ENCODE data around the gene LSMEM2.

Gene LSMEM2

DNA sequence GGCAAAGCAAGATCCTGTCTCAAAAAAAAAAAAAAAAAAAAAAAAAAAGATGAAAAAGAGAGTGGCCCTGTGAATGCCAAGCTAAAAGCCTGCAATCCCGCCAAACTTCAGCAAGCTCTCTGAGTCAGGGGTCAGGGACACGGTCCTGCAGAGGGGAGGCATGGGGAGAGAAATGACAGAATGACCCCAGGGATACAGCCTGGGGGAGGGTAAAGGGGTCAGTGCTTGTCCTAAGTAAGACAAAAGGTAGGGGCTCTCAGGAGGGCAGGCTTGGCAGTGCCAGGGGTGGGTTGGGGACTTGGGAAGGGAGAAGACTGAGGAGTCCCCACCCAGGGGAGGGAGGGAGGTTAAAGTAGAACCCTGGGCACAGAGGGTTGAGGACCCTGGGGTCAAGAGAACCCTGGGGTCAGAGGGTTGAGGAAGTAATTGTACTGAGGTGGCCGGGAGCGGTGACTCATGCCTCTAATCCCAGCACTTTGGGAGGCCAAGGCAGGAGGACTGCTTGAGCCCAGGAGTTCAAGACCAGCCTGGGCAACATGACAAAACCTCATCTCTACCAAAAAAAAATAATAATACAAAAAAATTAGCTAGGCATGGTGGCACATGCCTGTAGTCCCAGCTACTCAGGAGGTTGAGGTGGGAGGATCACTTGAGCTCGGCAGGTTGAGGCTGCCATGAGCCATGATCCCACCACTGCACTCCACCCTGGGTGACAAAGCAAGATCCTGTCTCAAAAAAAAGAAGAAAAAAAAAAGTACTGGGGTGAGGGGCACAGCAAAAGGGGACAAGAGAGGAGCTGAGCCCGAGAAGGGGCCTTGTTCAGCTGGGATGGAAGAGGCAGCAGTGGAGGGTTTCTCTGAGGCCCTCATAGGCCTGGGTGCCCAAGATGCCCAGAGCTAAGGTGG is 15.2 kb upstream of the LSMEM2 start:
- peak overlapping the region; percentile 31 to 55 for H3K27ac Mint-ChIP-seq
- DNase-seq, result no peak
- H3K36me3 Mint-ChIP-seq (ENCODE audit: insufficient read depth), result peaks cover 36% of the 10 kb centered on the region
- H3K4me1 Mint-ChIP-seq (ENCODE audit: low read depth in 2 of 2), result peaks cover 5 to 8% of the 10 kb centered on the region in 2 donors
- no peaks in the 10 kb centered on the region for H3K27me3 Mint-ChIP-seq
- no peaks in the 10 kb centered on the region for H3K9me3 Mint-ChIP-seq
- no peak overlapping the region for H3K4me3 Mint-ChIP-seq
- no peak for ATAC-seq (replicated peaks)

GRCh38 chr3:50264383-50264963 is 14.4 kb upstream of the LSMEM2 start:
- H3K36me3 Mint-ChIP-seq (ENCODE audit: insufficient read depth), result peaks cover 29% of the 10 kb centered on the region
- no peak for DNase-seq

GRCh38 chr3:50264964-50265485 is 13.9 kb upstream of the LSMEM2 start:
- ATAC-seq (replicated peaks) (no peak), DNase-seq (no peak)
- H3K9me3 Mint-ChIP-seq, result no peaks in the 10 kb centered on the region
- H3K27ac Mint-ChIP-seq, result no peak overlapping the region
- H3K4me1 Mint-ChIP-seq (ENCODE audit: low read depth in 2 of 2), result peaks cover 0 to 2% of the 10 kb centered on the region in 2 donors
- H3K4me3 Mint-ChIP-seq, result no peak overlapping the region
- peaks cover 24% of the 10 kb centered on the region for H3K36me3 Mint-ChIP-seq (ENCODE audit: insufficient read depth)
- H3K27me3 Mint-ChIP-seq, result no peaks in the 10 kb centered on the region

More at GRCh38 chr3:50264383-50264963, 14.4 kb upstream of the LSMEM2 start:
- no peak for ATAC-seq (replicated peaks)
- Mint-ChIP-seq H3K27me3 (no peaks in the 10 kb centered on the region), H3K27ac (peak overlapping the region; percentile 31 to 55), H3K4me3 (no peak overlapping the region), H3K4me1 (ENCODE audit: low read depth in 2 of 2) (peaks cover 4 to 5% of the 10 kb centered on the region in 2 donors), H3K9me3 (no peaks in the 10 kb centered on the region)

- DNase-seq, result no peak
- no peak for ATAC-seq (replicated peaks)
- Mint-ChIP-seq H3K27ac (peak overlapping the region in 1 of 2 donors; percentile 75), H3K4me3 (no peak overlapping the region), H3K36me3 (ENCODE audit: insufficient read depth) (peaks cover 22% of the 10 kb centered on the region), H3K4me1 (ENCODE audit: low read depth in 2 of 2) (peaks cover 0 to 2% of the 10 kb centered on the region in 2 donors), H3K27me3 (no peaks in the 10 kb centered on the region), H3K9me3 (no peaks in the 10 kb centered on the region)
Measured at GRCh38 chr3:50265571-50265970, 13.3 kb upstream of the LSMEM2 start.

DNA sequence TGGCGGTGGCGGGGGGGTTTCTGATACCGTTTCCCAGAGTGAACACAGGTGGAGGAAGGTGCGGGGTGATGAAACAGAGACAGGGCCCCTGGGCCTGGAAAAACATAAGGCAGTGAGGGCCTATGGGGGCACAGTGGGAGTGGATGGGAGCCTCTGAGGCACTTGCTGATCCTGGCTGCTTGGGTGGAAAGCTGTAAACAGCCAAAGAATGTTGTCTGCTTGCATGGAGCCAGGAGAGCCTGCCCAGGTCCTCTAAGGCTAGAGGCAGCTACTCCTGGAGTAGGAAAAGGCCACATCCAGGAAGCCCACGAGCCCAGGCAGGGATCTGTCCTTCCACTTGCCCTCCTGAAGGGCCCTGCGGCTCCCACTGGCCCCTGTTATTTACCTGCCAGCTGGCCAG is 12.9 kb upstream of the LSMEM2 start:
- Mint-ChIP-seq H3K36me3 (ENCODE audit: insufficient read depth) (peaks cover 18% of the 10 kb centered on the region), H3K4me3 (no peak overlapping the region), H3K9me3 (no peaks in the 10 kb centered on the region), H3K27me3 (no peaks in the 10 kb centered on the region), H3K4me1 (ENCODE audit: low read depth in 2 of 2) (peaks cover 0 to 2% of the 10 kb centered on the region in 2 donors), H3K27ac (peak overlapping the region in 1 of 2 donors; percentile 75)
- DNase-seq (no peak), ATAC-seq (replicated peaks) (no peak)

DNA sequence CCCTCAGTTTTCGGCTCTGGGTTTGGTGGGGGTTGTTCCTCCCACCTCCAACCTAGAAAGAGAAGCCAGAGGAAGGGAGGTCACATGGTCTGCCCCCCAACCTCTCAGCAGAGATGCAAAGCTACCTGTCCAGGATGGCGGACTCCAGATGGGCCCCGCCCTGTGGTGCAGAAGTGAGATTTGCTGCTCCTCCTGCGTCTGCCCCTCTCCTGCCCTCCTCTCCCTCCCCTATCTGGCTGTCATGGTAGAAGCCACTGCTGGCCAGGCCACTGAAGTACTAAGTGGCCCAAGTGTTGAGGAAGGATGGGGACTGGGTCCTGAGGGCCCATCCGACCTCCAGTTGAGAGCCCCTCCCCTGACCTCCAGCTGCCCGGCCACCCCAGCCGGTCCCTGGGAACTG is 12.1 kb upstream of the LSMEM2 start:
- no peak for ATAC-seq (replicated peaks)
- H3K27ac Mint-ChIP-seq, result no peak overlapping the region
- no peaks in the 10 kb centered on the region for H3K9me3 Mint-ChIP-seq
- no peak overlapping the region for H3K4me3 Mint-ChIP-seq
- H3K36me3 Mint-ChIP-seq (ENCODE audit: insufficient read depth), result peaks cover 17% of the 10 kb centered on the region
- DNase-seq, result no peak
- peaks cover 0 to 3% of the 10 kb centered on the region in 2 donors for H3K4me1 Mint-ChIP-seq (ENCODE audit: low read depth in 2 of 2)
- H3K27me3 Mint-ChIP-seq, result no peaks in the 10 kb centered on the region

- DNase-seq (no peak), ATAC-seq (replicated peaks) (no peak)
- Mint-ChIP-seq H3K4me3 (no peak overlapping the region), H3K27me3 (no peaks in the 10 kb centered on the region), H3K9me3 (no peaks in the 10 kb centered on the region), H3K27ac (no peak overlapping the region), H3K4me1 (ENCODE audit: low read depth in 2 of 2) (peaks cover 0 to 4% of the 10 kb centered on the region in 2 donors), H3K36me3 (ENCODE audit: insufficient read depth) (peaks cover 20% of the 10 kb centered on the region)
Measured at GRCh38 chr3:50267280-50267913, 11.5 kb upstream of the LSMEM2 start.

- Mint-ChIP-seq H3K36me3 (ENCODE audit: insufficient read depth) (peaks cover 25% of the 10 kb centered on the region), H3K4me3 (no peak overlapping the region), H3K9me3 (no peaks in the 10 kb centered on the region), H3K27ac (no peak overlapping the region), H3K27me3 (peaks cover 5 to 7% of the 10 kb centered on the region in 2 donors), H3K4me1 (ENCODE audit: low read depth in 2 of 2) (peaks cover 4 to 8% of the 10 kb centered on the region in 2 donors)
- ATAC-seq (replicated peaks), result no peak
- no peak for DNase-seq
Measured at GRCh38 chr3:50268276-50268675, 10.6 kb upstream of the LSMEM2 start.

GRCh38 chr3:50268703-50269451 is 10.0 kb upstream of the LSMEM2 start, which contains the start of gene SEMA3B:
Gene SEMA3B, plus strand, starts transcription at chr3:50269147. Its CDS starts 94 bp downstream, at chr3:50269241.
- Mint-ChIP-seq H3K27me3 (peaks cover 7 to 13% of the 10 kb centered on the region in 2 donors), H3K4me1 (ENCODE audit: low read depth in 2 of 2) (peaks cover 5 to 8% of the 10 kb centered on the region in 2 donors), H3K9me3 (no peaks in the 10 kb centered on the region)

DNA sequence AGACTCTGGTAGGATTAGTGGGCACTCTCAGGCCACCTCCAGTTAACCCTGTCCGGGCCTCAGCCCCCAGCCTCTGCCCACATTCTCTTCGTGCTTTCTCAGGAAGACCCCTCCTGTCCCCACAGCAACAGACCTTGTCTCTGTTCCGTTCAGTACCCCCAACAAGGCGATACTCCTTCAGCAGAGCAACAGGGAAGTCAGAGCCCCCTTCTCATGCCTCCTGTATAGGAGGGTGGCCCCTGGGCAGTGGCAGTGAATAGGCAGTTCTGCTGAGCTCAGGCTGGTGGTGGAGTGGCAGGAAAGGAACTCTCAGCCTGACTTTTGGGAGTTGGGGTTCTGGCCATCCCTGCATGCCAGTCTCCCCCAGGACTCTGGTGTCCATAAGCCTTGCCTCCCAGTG is 9.4 kb upstream of the LSMEM2 start:
- H3K4me1 Mint-ChIP-seq (ENCODE audit: low read depth in 2 of 2), result peaks cover 10 to 12% of the 10 kb centered on the region in 2 donors

More at GRCh38 chr3:50268703-50269451, 10.0 kb upstream of the LSMEM2 start, which contains the start of gene SEMA3B:
- DNase-seq (no peak), ATAC-seq (replicated peaks) (no peak)
- H3K27ac Mint-ChIP-seq, result no peak within 1 kb of the TSS
- peaks cover 20% of the 10 kb centered on the region for H3K36me3 Mint-ChIP-seq (ENCODE audit: insufficient read depth)
- no peak within 1 kb of the TSS for H3K4me3 Mint-ChIP-seq

GRCh38 chr3:50269977-50270413 is 8.9 kb upstream of the LSMEM2 start:
- ATAC-seq (replicated peaks) (no peak), DNase-seq (no peak)
- Mint-ChIP-seq H3K4me1 (ENCODE audit: low read depth in 2 of 2) (peaks cover 12 to 16% of the 10 kb centered on the region in 2 donors), H3K27me3 (peaks cover 17 to 24% of the 10 kb centered on the region in 2 donors), H3K36me3 (ENCODE audit: insufficient read depth) (peaks cover 19% of the 10 kb centered on the region), H3K9me3 (no peaks in the 10 kb centered on the region), H3K27ac (no peak overlapping the region), H3K4me3 (no peak overlapping the region)

More for the DNA sequence above, 9.4 kb upstream of the LSMEM2 start:
- no peak for ATAC-seq (replicated peaks)
- Mint-ChIP-seq H3K27ac (no peak overlapping the region), H3K27me3 (peaks cover 12 to 19% of the 10 kb centered on the region in 2 donors), H3K9me3 (no peaks in the 10 kb centered on the region), H3K36me3 (ENCODE audit: insufficient read depth) (peaks cover 20% of the 10 kb centered on the region), H3K4me3 (no peak overlapping the region)
- no peak for DNase-seq

DNA sequence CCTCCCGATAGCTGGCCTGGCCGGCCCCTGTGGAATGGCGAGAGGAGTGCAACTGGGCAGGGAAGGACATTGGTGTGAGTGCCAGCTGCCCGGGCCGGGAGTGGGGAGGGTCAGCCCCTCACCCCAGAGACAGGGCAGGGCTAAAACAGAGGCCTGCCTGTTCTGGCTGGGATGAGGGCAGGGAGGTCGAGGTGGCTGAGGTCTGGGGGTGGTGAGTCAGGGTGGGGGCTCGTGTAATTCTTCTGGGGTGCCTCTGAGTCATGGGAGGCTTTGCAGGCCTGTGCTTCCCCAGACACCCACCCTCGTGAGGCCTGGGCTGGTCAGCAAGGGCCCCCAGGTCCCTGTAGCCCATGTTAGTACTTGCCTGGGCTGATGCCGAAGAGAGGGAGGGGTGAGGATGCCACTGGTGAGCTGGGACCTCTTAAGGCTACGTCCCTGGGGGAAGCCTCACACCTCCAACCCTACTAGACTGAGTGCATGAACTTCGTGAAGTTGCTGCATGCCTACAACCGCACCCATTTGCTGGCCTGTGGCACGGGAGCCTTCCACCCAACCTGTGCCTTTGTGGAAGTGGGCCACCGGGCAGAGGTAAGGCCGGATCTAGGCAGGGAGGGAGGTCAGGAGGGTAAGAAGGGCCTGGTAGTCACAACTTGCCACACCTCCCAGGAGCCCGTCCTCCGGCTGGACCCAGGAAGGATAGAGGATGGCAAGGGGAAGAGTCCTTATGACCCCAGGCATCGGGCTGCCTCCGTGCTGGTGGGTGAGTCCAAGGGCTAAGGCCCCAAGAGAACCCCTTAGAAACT is 8.3 kb upstream of the LSMEM2 start:
- Mint-ChIP-seq H3K4me1 (ENCODE audit: low read depth in 2 of 2) (peaks cover 16 to 19% of the 10 kb centered on the region in 2 donors), H3K36me3 (ENCODE audit: insufficient read depth) (peaks cover 20% of the 10 kb centered on the region), H3K27me3 (peaks cover 23 to 30% of the 10 kb centered on the region in 2 donors), H3K27ac (no peak overlapping the region), H3K4me3 (no peak overlapping the region), H3K9me3 (no peaks in the 10 kb centered on the region)
- DNase-seq (no peak), ATAC-seq (replicated peaks) (no peak)
